ENCODE data around the gene PPP1R16B. TPM values are rescaled to one million over a fixed set of nuclear protein-coding genes. Genes with fewer than 3 reads are reported as not detected.

The PPP1R16B gene
- polyA plus RNA-seq, 1 donor from 2014 or later: 1.9 TPM

DNA sequence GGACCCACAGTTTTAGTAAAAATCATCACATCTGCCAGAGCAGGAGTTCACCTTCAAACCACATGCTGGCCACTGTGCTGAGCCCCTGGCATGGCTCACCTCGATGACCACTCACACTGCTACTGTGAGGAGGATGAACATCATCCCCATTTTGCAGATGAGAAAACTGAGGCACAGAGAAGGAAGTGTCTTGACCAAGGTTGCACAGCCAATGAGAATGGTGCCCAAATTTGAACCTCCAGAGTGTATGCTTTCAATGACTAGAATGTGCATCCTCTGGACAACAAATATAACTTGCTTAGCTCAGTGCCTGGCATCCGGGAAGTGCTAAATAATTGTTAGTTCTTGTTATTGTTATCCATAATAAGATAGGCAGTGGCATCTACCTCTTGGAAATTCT lies 83.6 kb downstream of the PPP1R16B start:
- no peak overlapping the region for H2AFZ ChIP-seq (ENCODE audit: low read depth, low read length)
- no peaks in the 10 kb centered on the region for H4K20me1 ChIP-seq (ENCODE audit: insufficient read depth)
- no peaks in the 10 kb centered on the region for H3K79me2 ChIP-seq (replicated peaks; ENCODE audit: insufficient read depth, low read length)
- no peak overlapping the region for H3K9ac ChIP-seq (ENCODE audit: low read length)
- H3K27ac ChIP-seq (ENCODE audit: low read length): no peak overlapping the region
- TF ChIP-seq MXI1 (conservative IDR thresholded peaks at IDR 0.05; ENCODE audit: poor library complexity, severe bottlenecking) (no peak), EP300 (conservative IDR thresholded peaks at IDR 0.05; ENCODE audit: poor library complexity, severe bottlenecking) (no peak), EZH2 (IDR thresholded peaks at IDR 0.05; ENCODE audit: borderline replicate concordance, insufficient read depth, low read length, poor library complexity, severe bottlenecking) (no peak), TAF1 (IDR thresholded peaks at IDR 0.05; ENCODE audit: low read depth) (no peak), SMC3 (conservative IDR thresholded peaks at IDR 0.05; ENCODE audit: poor library complexity) (no peak), POLR2AphosphoS5 (IDR thresholded peaks at IDR 0.05) (no peak)
- H3F3A ChIP-seq (ENCODE audit: insufficient read depth, low read length, poor library complexity, severe bottlenecking): no peaks in the 10 kb centered on the region
- peaks cover under 1% of the 10 kb centered on the region for H3K27me3 ChIP-seq (ENCODE audit: insufficient read depth, low read depth, low read length)
- H3K4me2 ChIP-seq (ENCODE audit: low read length): no peak overlapping the region
- H3K9me3 ChIP-seq (ENCODE audit: low read length): no peaks in the 10 kb centered on the region
- no peak overlapping the region for H3K4me3 ChIP-seq (ENCODE audit: low read length)
- H3K9me2 ChIP-seq (ENCODE audit: insufficient read depth, low read length): no peaks in the 10 kb centered on the region
- H3K36me3 ChIP-seq (ENCODE audit: insufficient read depth, low read length): no peaks in the 10 kb centered on the region

DNA sequence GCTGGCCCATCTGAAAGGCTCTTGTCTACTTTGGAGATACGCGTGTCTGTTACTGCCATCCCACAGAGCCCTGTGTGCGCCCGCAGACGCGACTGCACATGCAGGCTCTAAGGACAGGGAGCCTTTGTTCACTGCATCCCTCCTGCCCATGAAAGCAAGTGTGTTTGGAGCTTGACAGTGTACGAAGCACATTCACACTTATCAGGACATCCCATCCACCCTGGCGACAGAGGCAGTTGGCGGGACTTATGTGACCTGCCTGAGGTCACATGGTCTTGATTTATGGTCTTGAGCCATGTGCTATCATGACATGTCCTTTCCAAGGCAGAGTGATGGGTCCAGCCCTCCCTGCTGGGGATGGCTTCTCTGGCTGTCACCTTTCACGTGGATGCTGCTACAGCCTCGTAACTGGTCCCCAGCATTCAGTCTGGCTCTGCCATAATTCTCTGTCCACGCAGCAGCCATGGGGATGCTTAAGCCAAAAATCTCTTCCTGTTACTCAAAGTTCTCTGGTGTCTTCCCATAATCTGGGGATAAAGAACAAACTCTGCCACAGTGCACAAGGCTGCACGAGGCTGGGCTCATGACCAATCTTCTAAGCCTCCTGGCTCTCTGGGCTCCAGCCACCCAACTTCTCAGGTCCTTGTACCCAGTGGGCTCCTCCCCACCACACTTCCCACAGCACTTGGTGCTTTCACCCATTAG lies 84.4 kb downstream of the PPP1R16B start:
- no peaks in the 10 kb centered on the region for H3K9me3 ChIP-seq (ENCODE audit: low read length)
- H3K4me2 ChIP-seq (ENCODE audit: low read length): no peak overlapping the region
- no peaks in the 10 kb centered on the region for H4K20me1 ChIP-seq (ENCODE audit: insufficient read depth)
- TF ChIP-seq EP300 (conservative IDR thresholded peaks at IDR 0.05; ENCODE audit: poor library complexity, severe bottlenecking) (no peak), POLR2AphosphoS5 (IDR thresholded peaks at IDR 0.05) (no peak), EZH2 (IDR thresholded peaks at IDR 0.05; ENCODE audit: borderline replicate concordance, insufficient read depth, low read length, poor library complexity, severe bottlenecking) (no peak), RAD21 (conservative IDR thresholded peaks at IDR 0.05) (no peak), MXI1 (conservative IDR thresholded peaks at IDR 0.05; ENCODE audit: poor library complexity, severe bottlenecking) (no peak), TAF1 (IDR thresholded peaks at IDR 0.05; ENCODE audit: low read depth) (no peak), SMC3 (conservative IDR thresholded peaks at IDR 0.05; ENCODE audit: poor library complexity) (no peak)
- TF ChIP-seq, protein P1, sequence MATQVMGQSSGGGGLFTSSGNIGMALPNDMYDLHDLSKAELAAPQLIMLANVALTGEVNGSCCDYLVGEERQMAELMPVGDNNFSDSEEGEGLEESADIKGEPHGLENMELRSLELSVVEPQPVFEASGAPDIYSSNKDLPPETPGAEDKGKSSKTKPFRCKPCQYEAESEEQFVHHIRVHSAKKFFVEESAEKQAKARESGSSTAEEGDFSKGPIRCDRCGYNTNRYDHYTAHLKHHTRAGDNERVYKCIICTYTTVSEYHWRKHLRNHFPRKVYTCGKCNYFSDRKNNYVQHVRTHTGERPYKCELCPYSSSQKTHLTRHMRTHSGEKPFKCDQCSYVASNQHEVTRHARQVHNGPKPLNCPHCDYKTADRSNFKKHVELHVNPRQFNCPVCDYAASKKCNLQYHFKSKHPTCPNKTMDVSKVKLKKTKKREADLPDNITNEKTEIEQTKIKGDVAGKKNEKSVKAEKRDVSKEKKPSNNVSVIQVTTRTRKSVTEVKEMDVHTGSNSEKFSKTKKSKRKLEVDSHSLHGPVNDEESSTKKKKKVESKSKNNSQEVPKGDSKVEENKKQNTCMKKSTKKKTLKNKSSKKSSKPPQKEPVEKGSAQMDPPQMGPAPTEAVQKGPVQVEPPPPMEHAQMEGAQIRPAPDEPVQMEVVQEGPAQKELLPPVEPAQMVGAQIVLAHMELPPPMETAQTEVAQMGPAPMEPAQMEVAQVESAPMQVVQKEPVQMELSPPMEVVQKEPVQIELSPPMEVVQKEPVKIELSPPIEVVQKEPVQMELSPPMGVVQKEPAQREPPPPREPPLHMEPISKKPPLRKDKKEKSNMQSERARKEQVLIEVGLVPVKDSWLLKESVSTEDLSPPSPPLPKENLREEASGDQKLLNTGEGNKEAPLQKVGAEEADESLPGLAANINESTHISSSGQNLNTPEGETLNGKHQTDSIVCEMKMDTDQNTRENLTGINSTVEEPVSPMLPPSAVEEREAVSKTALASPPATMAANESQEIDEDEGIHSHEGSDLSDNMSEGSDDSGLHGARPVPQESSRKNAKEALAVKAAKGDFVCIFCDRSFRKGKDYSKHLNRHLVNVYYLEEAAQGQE (IDR thresholded peaks at IDR 0.05; ENCODE audit: borderline replicate concordance): no peak
- TF ChIP-seq, protein P2, sequence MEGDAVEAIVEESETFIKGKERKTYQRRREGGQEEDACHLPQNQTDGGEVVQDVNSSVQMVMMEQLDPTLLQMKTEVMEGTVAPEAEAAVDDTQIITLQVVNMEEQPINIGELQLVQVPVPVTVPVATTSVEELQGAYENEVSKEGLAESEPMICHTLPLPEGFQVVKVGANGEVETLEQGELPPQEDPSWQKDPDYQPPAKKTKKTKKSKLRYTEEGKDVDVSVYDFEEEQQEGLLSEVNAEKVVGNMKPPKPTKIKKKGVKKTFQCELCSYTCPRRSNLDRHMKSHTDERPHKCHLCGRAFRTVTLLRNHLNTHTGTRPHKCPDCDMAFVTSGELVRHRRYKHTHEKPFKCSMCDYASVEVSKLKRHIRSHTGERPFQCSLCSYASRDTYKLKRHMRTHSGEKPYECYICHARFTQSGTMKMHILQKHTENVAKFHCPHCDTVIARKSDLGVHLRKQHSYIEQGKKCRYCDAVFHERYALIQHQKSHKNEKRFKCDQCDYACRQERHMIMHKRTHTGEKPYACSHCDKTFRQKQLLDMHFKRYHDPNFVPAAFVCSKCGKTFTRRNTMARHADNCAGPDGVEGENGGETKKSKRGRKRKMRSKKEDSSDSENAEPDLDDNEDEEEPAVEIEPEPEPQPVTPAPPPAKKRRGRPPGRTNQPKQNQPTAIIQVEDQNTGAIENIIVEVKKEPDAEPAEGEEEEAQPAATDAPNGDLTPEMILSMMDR (IDR thresholded peaks at IDR 0.05; ENCODE audit: poor library complexity, severe bottlenecking): no peak
- no peaks in the 10 kb centered on the region for H3F3A ChIP-seq (ENCODE audit: insufficient read depth, low read length, poor library complexity, severe bottlenecking)
- H3K27ac ChIP-seq (ENCODE audit: low read length): no peak overlapping the region
- no peaks in the 10 kb centered on the region for H3K9me2 ChIP-seq (ENCODE audit: insufficient read depth, low read length)
- no peak overlapping the region for H2AFZ ChIP-seq (ENCODE audit: low read depth, low read length)
- no peaks in the 10 kb centered on the region for H3K79me2 ChIP-seq (replicated peaks; ENCODE audit: insufficient read depth, low read length)
- peaks cover 7% of the 10 kb centered on the region for H3K27me3 ChIP-seq (ENCODE audit: insufficient read depth, low read depth, low read length)
- H3K36me3 ChIP-seq (ENCODE audit: insufficient read depth, low read length): no peaks in the 10 kb centered on the region
- no peak overlapping the region for H3K9ac ChIP-seq (ENCODE audit: low read length)
- no peak overlapping the region for H3K4me3 ChIP-seq (ENCODE audit: low read length)
